CD4-positive, alpha-beta T cell treated with Interleukin-1 beta for 1 hour (primary cell): ENCODE measurements around the gene ARID5B.
A peak's percentile ranks its signal among the peaks of the same experiment; 100 is the strongest.

Experiments
- DNase-seq, 2 donors: peaks; one replicate each; pipeline ENCODE4 v3.0.0-alpha.2; 2020 to 2022

Gene ARID5B

GRCh38 chr10:62037890-62038608 lies 136.6 kb downstream of the ARID5B start:
- DNase-seq: no peak

DNA sequence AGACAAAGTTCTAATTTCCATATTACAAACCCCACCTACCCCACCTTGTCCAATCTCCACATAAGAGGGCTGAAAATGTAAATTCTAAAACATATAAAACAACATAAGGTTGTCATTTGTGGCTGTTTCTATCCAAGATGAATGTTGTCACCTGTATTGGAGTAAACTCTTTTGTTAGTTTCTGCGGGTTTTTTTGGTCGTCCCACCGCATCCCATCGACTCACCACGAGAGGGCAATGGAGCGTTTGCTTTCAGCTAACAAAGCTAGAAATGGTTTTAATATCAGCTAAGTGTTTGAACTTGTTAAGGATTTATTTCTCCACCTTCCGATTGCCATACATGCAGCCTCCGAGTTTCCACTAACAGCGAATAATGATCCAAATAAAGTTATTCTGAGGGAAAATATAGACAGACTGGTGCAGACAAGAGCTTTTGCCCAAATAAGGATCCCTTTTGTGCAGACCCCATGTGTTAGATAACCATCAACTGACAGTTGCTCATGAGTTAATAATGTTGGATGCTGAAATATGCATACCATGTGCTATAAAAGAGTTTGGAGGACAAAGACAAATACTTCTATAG lies 137.2 kb downstream of the ARID5B start:
- DNase-seq: peak; percentile 81 to 82

GRCh38 chr10:62039954-62040353 lies 138.5 kb downstream of the ARID5B start:
- DNase-seq: no peak

DNA sequence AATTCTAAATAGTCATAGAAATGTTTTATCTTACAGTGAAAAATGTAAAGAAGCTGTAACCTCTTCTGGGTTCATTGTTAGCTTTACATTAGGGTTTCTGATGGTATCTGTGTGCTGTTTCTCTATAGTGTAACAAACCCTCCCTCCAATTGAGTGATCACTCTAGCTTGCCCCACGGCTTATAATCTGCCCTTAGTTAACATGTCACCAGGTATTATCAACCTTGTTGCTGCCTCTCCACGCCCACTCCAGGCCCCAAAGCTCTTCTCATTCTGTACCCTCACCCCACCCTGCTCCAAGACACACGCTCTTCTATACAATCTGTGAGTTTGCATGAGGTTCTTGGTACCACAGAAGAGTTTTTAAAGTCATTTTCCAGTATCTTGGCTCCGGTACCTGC lies 139.4 kb downstream of the ARID5B start:
- DNase-seq: no peak

DNA sequence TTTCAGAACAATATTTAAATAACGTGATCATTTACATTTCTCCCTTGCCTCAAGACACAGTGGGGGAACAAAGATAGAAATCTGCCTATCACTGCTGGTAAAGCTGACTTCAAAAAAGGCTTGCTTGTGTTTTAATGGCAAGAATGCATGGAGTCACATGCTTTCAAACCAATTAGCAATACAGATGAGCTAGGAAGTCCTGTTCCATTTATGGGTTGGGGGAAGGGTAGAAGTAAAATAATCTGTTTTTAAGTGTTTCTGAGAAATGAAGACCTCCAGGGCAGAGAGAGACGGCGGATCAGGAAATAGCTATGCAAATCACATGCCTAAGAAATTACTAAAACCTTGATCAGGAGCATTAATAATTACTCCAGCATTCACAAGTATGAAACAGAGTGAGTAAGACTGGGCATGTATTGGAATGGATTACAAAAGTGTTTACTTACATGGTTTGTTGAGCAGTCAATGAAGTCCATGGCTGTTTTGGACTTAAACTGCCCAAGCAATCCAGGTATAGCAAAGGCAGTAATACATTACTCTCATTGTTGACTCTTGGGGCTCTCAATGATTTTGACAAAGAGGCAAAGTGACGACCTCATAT lies 142.0 kb downstream of the ARID5B start:
- no peak for DNase-seq

DNA sequence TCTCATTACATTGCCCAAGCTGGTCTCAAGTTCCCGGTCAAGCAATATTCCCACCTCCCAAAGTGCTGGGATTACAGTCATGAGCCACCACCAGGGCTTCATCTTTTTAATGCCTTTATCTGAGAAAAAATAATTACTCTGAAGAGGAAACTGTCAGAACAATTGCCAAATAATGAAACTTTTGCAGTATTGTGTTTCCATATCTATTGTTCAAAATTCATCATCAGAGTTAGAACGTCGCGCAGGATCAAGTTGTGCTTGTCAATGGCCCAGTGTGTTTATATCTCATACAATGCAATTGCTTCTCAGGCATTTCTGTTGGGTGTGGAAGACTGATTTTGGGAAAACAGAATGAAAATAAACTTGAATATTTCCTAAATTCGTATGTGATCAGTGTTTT lies 143.1 kb downstream of the ARID5B start:
- DNase-seq: no peak

GRCh38 chr10:62045765-62046521 lies 144.4 kb downstream of the ARID5B start:
- DNase-seq: no peak

- DNase-seq: peak in 1 of 2 donors; percentile 48
Measured at GRCh38 chr10:62046522-62047227, 145.2 kb downstream of the ARID5B start.

GRCh38 chr10:62047228-62047892 lies 145.9 kb downstream of the ARID5B start:
- DNase-seq: no peak

- DNase-seq: peak in 1 of 2 donors; percentile 51
Measured at GRCh38 chr10:62047960-62048383, 146.5 kb downstream of the ARID5B start.

DNA sequence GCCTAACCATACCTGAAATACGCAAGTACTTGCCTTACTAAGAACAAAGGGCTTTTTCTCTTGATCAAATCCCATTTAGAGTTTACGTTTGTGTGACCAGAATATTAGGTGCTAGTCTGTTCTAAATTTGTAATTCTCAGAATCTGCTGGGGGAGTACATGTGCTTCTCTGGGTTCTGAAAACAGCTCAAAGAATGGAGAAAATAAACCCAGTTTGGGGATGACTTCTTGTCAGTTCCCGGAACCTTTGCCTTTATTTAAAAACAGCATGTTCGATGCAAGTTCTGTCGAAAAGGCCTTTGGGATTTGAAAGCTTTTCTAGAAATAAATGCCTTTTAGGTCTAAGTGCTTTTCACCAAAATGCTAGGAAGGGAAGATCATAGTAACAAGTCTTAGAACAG lies 147.0 kb downstream of the ARID5B start:
- DNase-seq: no peak

DNA sequence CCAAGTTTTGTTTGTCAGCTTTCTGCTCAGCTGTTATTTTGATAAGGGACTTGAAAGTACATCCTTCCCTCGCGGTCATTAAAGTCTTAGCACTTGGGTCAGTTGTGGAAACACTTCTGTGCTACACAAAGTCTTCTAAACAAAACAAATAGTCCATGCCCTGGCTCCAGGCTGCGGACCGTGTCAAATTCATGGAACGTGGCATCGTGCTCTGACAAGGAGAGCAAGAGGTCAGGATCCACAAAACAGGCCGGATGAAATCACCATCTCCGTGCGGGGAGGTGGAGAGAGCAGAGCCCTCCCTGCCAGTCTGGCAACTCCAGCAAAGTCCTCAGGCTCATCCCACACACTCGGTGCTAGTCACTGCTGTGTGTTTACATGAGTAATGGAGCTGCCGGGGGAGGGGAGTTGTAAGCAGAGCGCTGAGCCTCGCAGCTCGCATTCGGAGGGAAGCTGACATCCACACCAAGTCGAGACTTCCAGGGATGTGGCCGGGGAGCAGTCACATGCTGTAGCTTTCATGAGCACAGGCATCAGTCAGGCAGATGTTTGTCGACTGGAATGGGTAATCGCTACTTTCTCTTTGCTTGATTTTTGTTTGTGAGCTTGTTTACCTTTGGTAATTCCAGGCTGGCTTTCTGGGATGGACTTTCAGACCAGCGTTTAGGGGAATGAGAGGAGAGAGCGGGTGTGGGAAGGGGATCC lies 147.6 kb downstream of the ARID5B start:
- DNase-seq: peak; percentile 60 to 63

DNA sequence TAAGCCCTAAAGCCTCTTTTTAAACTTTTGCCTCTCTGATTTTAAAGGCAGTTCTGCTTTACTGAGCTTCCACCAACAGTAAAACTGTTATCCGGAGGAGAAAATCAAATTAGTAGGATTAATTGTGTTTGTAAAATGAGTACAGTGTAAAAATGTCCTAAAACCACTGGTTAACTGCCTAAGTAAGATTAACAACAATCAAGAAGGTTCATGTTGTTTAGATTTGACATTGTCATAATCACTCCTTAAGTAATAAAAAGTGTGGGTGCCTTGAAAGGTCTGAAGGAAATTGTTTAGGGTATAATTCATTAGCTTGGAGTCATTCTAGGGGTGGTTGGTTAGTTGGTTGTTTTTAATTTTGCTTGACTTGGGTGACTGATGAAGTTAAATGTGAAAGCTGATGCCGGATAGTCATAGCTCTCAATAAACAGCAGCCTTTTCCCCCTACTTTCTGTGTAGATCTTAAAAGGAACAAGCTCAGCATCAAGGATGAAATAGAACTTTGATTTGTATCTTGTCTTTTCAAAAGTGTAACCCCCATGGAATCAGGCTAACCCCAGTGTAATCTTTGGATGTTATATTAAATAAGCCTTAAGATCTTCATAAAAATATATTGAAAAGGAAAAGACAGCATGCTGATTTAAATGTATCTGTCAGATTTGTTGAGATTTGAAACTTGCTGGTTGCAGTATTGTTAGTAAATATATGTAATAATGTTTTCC lies 148.3 kb downstream of the ARID5B start:
- DNase-seq: peak in 1 of 2 donors; percentile 39

DNA sequence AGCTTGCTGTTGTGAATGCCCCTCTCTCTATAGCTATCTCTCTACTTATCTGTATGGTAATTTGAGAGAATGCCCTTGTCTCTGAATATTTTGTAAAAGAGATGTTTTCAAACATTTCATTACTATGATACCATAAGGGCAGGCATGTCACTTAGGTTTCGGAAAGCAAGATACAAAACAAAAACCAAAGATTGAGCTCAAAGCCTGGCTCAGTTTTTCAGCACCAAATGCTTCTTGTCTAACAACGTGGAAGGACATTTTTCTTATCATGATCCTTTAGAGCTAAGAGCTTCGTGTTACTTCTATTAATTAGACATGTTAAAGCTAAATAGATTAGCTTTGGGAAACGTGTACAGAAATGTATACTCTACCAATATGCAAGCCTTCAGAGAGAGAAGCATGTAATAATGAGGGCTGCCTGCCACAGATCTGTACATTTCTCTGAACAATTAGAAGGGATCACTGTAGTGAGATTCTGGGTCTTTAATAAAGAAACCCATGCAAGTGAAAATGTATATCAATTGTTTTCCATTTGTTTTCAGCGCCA lies 148.9 kb downstream of the ARID5B start:
- peak in 1 of 2 donors; percentile 54 for DNase-seq

DNA sequence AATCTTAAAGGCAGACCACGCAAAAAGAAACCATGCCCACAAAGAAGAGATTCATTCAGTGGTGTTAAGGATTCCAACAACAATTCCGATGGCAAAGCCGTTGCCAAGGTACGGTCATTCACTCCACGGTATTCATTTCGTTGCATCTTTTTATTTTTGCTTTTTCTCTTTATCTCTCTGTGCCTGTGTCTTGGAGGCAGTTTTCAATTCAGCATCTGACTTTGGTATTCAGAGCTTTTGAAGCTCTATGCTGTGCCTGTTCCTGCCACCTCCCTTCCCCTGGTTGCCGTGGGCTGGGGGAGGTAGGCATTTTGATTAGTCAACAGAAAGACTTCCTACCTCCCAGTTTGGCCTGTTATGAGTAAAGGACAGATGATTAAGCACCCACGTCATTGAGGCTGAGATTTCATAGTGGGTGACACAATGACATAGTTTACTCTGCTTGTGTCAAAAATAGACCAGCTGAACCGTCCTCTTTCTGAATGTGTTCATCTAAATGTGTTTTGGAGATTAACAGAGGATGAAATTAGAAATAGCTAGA lies 149.5 kb downstream of the ARID5B start:
- peak; percentile 85 to 87 for DNase-seq

GRCh38 chr10:62052276-62052675 lies 150.8 kb downstream of the ARID5B start:
- DNase-seq: no peak

- DNase-seq: peak in 1 of 2 donors; percentile 39
Measured at GRCh38 chr10:62053860-62054259, 152.4 kb downstream of the ARID5B start.

DNA sequence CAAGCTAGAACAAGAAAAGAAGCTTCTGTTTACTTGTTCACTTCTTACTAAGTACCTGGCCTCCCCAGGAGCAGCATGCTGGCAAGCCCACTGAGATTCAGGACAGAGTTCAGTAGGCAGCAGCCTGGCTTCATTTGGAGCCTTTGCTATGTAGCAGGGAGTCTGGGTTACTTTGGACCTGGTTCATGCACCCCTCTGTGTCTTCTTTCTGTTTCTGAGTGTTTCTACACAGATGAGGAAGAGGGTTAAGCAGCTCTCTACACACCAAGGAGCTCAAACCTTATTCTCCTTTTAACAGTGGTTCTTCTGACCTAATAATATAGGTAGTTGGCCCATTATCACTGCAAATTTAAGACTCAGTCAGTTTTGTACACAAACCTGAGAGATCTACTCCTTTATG lies 152.9 kb downstream of the ARID5B start:
- no peak for DNase-seq

- DNase-seq: peak in 1 of 2 donors; percentile 48
Measured at GRCh38 chr10:62054830-62055229, 153.3 kb downstream of the ARID5B start.

DNA sequence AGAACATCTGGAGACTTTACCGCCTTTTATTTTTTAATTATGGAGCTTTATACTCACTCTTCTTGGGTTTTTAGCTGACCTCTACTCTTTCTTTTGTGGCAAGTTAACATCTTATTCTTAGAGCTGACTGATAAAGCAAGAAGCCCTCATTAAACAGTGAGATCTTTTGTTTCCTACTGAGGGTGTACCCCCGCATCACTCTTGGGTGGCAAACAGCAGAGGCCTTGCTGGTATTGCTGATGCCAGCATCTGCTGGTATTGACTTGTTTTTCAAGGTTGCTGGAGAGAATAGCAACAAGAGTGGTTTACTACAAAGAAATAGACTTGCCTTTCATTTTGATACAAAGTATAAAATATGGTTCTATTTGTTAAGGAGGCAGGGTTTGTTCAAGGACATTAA lies 154.7 kb downstream of the ARID5B start:
- DNase-seq: no peak
